ENCODE measurements around the gene SESTD1. TPM values are rescaled to one million over a fixed set of nuclear protein-coding genes. Genes with fewer than 3 reads are reported as not detected.
"Not testable (repeated sequence)": the region's sequence is repeated elsewhere in the genome, so short reads cannot be mapped to it uniquely, and the experiment has no call there.

Gene SESTD1
- total RNA-seq, 1 donor from 2014 or later, result 33.7 TPM

DNA sequence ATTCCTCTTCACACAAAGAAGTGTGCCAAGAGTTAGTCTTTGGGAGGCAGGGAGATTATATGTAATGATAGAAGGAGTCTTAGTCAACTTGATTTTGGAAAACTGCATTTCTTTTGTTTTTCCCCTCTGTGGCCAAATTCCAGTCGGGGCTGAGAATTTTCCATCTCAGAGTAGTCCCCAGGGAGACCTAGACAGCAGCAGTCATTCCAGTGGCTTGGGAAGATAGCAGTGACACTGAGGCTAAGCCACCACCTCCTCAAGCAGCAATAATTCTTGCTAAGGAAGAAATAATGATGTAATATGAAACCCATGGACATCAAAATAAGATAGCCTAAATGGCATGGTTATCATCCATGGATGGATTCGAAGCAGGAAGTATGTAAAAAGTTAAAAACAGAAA, 193.7 kb downstream of the SESTD1 start:
- intact Hi-C loops (cut with micrococcal nuclease), result no loop called here

DNA sequence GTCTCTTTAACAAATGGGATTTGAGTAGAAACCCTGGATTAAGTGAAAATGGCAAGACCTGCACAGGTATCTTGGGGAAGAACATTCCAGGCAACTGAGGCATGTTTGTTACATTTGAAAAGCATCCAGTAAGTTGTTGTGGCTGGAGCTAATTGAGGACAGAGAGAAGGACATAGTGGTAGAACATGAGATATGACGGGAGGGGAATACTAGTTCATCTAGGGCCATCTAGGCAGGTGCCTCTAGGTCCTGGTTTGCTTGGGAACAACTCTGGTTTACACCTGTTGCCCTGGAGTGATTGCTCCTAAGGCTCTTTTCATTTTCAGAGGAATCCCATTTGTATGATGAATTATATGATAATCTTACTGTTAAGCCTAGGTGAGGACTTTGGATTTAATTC, 194.9 kb downstream of the SESTD1 start:
- no peak for DNase-seq
- intact Hi-C loops (cut with micrococcal nuclease), result no loop called here
- peak; percentile 60 for ATAC-seq

More for the DNA sequence above, 193.7 kb downstream of the SESTD1 start:
- DNase-seq (no peak), ATAC-seq (no peak)

DNA sequence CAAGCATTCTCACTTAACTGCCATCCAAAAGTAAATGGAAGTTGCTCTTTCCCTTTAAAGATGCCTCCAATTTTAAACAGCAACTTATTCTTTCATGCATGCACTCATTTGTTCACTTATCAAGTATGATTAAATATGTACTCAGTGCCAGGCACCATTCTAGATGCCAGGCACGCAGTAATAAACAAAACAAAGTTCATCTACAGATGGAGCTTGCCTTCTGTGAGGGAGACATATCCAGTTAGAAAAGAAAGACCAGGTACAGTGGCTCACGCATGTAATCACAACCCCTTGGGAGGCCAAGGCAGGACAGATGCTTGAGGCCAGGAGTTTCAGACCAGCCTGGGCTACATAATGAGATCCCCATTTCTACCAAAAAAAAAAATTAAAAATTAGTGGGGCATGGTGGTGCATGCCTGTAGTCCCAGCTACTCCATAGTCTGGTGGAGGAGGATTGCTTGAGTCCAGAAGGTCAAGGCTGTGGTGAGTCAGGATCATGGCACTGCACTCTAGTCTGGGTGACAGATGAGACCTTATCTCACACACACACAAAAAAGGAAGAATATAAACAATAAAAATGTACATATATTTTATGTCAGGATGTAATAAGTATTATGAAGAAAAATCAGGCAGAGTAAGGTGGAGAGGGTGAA, 195.5 kb downstream of the SESTD1 start:
- intact Hi-C loops (cut with micrococcal nuclease), result no loop called here
- peak; percentile 89 for ATAC-seq
- no peak for DNase-seq

DNA sequence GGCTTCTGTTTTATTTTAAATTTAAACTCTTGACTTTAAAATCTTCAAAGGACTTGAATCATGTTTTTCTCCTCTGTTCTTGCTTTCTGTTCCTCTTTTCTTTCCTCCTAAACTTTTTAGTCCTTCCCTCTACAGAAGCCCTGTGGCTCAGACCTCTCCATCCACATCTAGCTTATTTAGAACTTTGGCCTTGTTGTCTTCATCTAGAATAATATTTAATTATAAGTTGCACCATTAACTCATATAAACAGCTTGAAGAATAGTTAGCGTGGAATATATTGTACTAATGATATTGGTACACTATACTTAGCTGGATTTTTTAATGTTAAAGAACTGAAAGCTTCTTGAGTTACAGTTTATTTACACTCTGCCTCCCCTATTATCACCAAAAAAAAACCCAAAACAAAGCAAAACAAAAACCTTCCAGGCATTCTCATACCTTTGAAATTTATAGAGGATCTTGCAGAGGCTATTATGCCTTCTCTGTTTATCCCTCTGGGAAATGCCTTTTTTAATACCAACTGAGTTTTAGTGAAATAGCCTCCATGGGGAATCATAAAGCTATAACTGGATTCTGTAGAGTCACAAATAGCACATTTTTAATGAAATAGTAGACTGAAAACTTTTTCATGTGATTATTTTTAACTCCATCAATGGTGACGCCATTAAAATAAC, 205.5 kb downstream of the SESTD1 start:
- ATAC-seq, result peak; percentile 25
- DNase-seq, result no peak
- intact Hi-C loops (cut with micrococcal nuclease), result no loop called here

DNA sequence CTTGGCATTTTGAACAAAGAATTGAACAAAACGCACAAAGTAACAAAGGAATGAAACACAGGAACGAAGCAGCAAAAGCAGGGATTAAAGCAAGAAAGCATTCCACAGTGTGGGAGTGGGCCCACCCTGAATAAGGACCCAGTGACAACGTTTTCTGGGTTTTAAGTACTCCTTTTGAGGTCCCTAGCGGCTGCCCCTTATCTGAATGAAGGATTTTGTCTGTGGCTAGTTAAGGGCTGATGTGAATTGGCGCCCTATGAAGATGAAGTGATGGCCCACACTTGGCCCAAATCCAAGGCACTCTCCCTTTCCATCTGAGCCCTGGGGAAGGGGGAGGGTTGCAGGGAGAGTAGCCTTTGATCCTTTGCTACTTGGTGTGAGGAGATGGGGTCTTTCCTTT, 206.9 kb downstream of the SESTD1 start:
- intact Hi-C loops (cut with micrococcal nuclease), result no loop called here
- DNase-seq (no peak), ATAC-seq (peak; percentile 19)

DNA sequence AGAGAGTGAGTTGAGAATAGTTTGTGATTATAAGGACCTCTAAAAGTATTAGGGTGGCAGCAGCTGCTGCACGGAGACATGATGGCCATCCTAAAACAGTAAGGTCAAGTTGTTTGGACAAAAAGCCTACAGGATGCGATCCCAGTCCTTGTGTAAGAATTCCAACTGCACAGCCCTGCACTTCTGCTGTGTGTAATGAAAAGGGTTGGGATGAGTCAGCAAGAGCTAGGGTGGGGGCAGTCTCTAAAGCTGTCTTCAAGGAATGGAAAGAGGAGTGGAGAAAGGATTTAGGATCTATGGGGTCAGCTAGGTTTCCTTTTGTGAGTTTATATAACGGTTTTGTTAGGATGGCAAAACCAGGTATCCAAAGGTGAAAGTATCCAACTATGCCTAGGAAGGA, 211.1 kb downstream of the SESTD1 start:
- ATAC-seq; DNase-seq; intact Hi-C loops (cut with micrococcal nuclease): not testable (repeated sequence)

Other genes starting within 250 kb of the SESTD1 start
- 139 TPM for gene CCDC141, start 214.7 kb downstream of the SESTD1 start, total RNA-seq